Measurements from ENCODE around the gene SCFD2. TPM values are rescaled to one million over a fixed set of nuclear protein-coding genes. Genes with fewer than 3 reads are reported as not detected.

The SCFD2 gene
- total RNA-seq, 4 donors from 2014 or later: 12.7 to 23.7 (median 18.3) TPM

DNA sequence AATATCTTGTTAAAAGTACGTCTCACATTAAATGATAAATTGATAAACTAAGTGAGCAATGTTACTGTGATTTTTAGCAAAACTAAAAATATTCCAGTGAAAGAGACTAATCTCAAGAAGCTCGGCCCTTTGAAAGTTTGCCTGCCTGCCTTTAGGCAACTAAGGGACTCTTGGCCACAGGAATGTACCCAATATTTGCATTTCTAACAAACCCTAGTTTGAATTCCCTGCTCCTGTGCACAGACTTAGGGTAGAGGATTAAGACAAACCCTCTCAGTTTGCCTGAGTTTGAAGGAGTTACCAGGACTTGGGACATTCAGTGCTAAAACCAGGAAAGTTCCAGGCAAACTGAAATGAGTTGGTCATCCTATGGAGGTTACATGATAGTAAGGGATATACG, 157.1 kb downstream of the SCFD2 start:
- no peaks in the 10 kb centered on the region for H3K4me1 ChIP-seq
- H3K27me3 ChIP-seq: no peaks in the 10 kb centered on the region
- TF ChIP-seq, protein P1, sequence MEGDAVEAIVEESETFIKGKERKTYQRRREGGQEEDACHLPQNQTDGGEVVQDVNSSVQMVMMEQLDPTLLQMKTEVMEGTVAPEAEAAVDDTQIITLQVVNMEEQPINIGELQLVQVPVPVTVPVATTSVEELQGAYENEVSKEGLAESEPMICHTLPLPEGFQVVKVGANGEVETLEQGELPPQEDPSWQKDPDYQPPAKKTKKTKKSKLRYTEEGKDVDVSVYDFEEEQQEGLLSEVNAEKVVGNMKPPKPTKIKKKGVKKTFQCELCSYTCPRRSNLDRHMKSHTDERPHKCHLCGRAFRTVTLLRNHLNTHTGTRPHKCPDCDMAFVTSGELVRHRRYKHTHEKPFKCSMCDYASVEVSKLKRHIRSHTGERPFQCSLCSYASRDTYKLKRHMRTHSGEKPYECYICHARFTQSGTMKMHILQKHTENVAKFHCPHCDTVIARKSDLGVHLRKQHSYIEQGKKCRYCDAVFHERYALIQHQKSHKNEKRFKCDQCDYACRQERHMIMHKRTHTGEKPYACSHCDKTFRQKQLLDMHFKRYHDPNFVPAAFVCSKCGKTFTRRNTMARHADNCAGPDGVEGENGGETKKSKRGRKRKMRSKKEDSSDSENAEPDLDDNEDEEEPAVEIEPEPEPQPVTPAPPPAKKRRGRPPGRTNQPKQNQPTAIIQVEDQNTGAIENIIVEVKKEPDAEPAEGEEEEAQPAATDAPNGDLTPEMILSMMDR (IDR thresholded peaks at IDR 0.05): no peak
- no peak for TF ChIP-seq POLR2AphosphoS5 (IDR thresholded peaks at IDR 0.05)
- no peak for TF ChIP-seq POLR2A (IDR thresholded peaks at IDR 0.05)
- no peak for TF ChIP-seq EP300 (IDR thresholded peaks at IDR 0.05; ENCODE audit: low read depth)
- no peak overlapping the region for H3K27ac ChIP-seq
- no peak for DNase-seq
- no peaks in the 10 kb centered on the region for H3K9me3 ChIP-seq
- WGBS, 2 donors (ENCODE audit: low coverage in 1 of 2): 89 to 95% methylated on average over 3 of the region's 3 CpGs
- in situ Hi-C loops (cut with MboI; ENCODE audit: low pct_ligation_motif_present in 1 of 4, low pct_unique_long_range_greater_than_20kb in 1 of 4, low sequenced_read_pairs in 3 of 4) (no loop called here), intact Hi-C loops (cut with DNase I; ENCODE audit: low total_unique reads) (no loop called here)
- H3K36me3 ChIP-seq: no peaks in the 10 kb centered on the region
- no peak overlapping the region for H3K4me3 ChIP-seq

- TF ChIP-seq POLR2A (IDR thresholded peaks at IDR 0.05) (no peak), POLR2AphosphoS5 (IDR thresholded peaks at IDR 0.05) (no peak), EP300 (IDR thresholded peaks at IDR 0.05; ENCODE audit: low read depth) (no peak)
- TF ChIP-seq, protein P1 (IDR thresholded peaks at IDR 0.05): no peak
- no peak overlapping the region for H3K27ac ChIP-seq
- no peaks in the 10 kb centered on the region for H3K36me3 ChIP-seq
- intact Hi-C loops (cut with DNase I; ENCODE audit: low total_unique reads): no loop called here
- in situ Hi-C loops (cut with MboI; ENCODE audit: low pct_ligation_motif_present in 1 of 4, low pct_unique_long_range_greater_than_20kb in 1 of 4, low sequenced_read_pairs in 3 of 4): no loop called here
- H3K4me3 ChIP-seq: no peak overlapping the region
- H3K9me3 ChIP-seq: no peaks in the 10 kb centered on the region
- DNase-seq: no peak
- no peaks in the 10 kb centered on the region for H3K4me1 ChIP-seq
- H3K27me3 ChIP-seq: no peaks in the 10 kb centered on the region
These were observed 159.9 kb downstream of the SCFD2 start for GRCh38 chr4:53205970-53206369.

DNA sequence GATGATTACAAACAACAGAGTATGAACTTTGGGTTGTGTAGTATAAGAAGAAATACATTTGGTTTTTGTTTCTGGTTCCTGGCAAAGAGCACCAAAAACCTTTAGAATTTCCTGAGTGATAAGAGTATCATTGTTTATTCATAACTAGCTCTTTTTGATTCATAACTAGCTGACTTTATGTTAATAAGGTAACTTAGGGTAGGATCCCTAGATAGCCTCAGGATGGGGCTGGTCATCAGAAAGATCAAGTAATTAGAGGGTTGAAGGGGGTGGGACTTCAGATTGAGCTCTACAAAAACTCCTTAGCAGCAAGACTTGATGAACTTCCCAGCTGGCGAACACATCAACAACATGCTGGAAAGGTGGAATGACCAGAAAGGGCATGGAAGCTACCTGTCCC, 166.5 kb downstream of the SCFD2 start:
- WGBS, 2 donors (ENCODE audit: low coverage in 1 of 2): 100% methylated on average over 1 of the region's 1 CpG
- TF ChIP-seq, protein P1 (IDR thresholded peaks at IDR 0.05): no peak
- TF ChIP-seq POLR2A (IDR thresholded peaks at IDR 0.05): no peak
- TF ChIP-seq EP300 (IDR thresholded peaks at IDR 0.05; ENCODE audit: low read depth): no peak
- no peak for TF ChIP-seq POLR2AphosphoS5 (IDR thresholded peaks at IDR 0.05)
- no peaks in the 10 kb centered on the region for H3K4me1 ChIP-seq
- in situ Hi-C loops (cut with MboI; ENCODE audit: low pct_ligation_motif_present in 1 of 4, low pct_unique_long_range_greater_than_20kb in 1 of 4, low sequenced_read_pairs in 3 of 4) (loop anchor here (10.0 to 25.0 kb wide), 5 partner anchors 713 to 1038 kb away; partner anchors contain the start of gene PDGFRA (in 2 of the 4)), intact Hi-C loops (cut with DNase I; ENCODE audit: low total_unique reads) (loop anchor here (5.0 kb wide), 1 partner anchor 1033 kb away; no protein-coding TSS in a partner anchor)
- H3K27me3 ChIP-seq: no peaks in the 10 kb centered on the region
- H3K9me3 ChIP-seq: no peaks in the 10 kb centered on the region
- H3K27ac ChIP-seq: no peak overlapping the region
- no peaks in the 10 kb centered on the region for H3K36me3 ChIP-seq
- no peak overlapping the region for H3K4me3 ChIP-seq
- no peak for DNase-seq

GRCh38 chr4:53197772-53198142, 168.1 kb downstream of the SCFD2 start:
- in situ Hi-C loops (cut with MboI; ENCODE audit: low pct_ligation_motif_present in 1 of 4, low pct_unique_long_range_greater_than_20kb in 1 of 4, low sequenced_read_pairs in 3 of 4) (loop anchor here (10.0 to 25.0 kb wide), 5 partner anchors 715 to 1040 kb away; partner anchors contain the start of gene PDGFRA (in 2 of the 4)), intact Hi-C loops (cut with DNase I; ENCODE audit: low total_unique reads) (loop anchor here (5.0 kb wide), 1 partner anchor 1035 kb away; no protein-coding TSS in a partner anchor)
- no peak for TF ChIP-seq EP300 (IDR thresholded peaks at IDR 0.05; ENCODE audit: low read depth)
- TF ChIP-seq, protein P1 (IDR thresholded peaks at IDR 0.05): no peak
- H3K9me3 ChIP-seq: no peaks in the 10 kb centered on the region
- no peaks in the 10 kb centered on the region for H3K4me1 ChIP-seq
- no peaks in the 10 kb centered on the region for H3K36me3 ChIP-seq
- H3K4me3 ChIP-seq: no peak overlapping the region
- H3K27me3 ChIP-seq: no peaks in the 10 kb centered on the region
- H3K27ac ChIP-seq: no peak overlapping the region
- DNase-seq: no peak
- 75 to 83% methylated on average over 1 of the region's 1 CpG for WGBS, 2 donors (ENCODE audit: low coverage in 1 of 2)
